Activated T-cell treated with anti-CD3 and anti-CD28 coated beads for 1 hour (primary cell): ENCODE data around the gene TMEM131.
"Not testable (repeated sequence)": the region's sequence is repeated elsewhere in the genome, so short reads cannot be mapped to it uniquely, and the experiment has no call there.

Experiments
- DNase-seq: peaks from one replicate; pipeline ENCODE4 v3.0.0-alpha.2; 2020; ENCODE audit warnings: low read depth

TMEM131 gene

DNA sequence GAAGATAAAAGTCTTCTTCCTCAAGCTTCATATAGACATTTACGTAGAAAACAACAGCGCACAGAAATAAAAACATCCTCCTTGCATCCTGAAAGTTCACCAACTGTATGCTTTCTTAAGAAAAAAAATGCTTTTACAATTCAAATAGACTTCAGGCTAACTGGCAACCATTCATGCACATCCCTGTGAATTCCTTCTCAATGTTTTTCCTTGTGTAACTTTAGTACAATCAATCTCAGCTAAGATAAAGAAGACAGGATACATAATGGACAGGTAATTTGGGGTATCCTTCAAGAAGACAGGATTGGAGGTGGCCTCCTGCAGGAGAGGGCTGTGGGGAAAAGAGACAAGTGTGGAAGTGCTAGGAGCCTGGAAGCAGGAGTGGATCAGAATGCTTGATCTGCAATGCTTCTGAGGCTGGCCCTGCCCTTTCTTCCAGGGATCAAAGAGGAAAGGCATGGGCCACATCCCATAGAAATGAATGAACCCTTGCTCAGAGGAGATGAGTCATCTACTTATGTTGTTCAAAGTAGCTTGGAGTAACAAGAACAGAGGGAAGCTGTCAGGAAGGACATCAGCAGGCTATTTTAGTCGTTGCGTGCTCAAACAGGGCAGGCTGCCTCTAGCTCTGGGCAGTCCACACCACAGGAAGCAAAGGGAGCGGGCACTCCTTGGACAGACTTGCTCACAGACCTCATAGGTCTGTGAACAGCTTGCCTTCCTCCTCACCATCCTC is 126.6 kb downstream of the TMEM131 start:
- no peak for DNase-seq

- DNase-seq = no peak
Measured at GRCh38 chr2:97863829-97864228, 131.9 kb downstream of the TMEM131 start.

GRCh38 chr2:97861177-97861576 is 134.6 kb downstream of the TMEM131 start:
- DNase-seq = no peak

DNA sequence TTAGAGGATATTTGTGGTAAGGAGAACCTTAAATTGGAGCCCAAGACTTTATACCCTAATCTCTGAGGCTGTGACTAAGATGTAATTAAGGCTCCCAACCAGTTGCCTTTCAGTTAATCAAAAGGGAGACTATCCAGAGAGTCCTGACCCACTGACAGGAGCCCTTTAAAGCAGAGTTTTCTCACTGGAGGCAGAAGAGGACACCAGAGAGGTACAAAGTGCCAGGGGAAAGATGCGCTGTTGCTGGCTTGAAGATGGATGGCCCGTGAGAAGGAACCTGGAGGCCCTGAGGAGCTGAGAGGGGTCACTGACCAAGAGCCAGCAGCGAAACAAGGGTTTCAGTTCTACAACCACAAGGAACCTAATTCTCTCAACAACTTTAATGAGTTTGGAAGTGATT is 137.3 kb downstream of the TMEM131 start:
- no peak for DNase-seq

DNA sequence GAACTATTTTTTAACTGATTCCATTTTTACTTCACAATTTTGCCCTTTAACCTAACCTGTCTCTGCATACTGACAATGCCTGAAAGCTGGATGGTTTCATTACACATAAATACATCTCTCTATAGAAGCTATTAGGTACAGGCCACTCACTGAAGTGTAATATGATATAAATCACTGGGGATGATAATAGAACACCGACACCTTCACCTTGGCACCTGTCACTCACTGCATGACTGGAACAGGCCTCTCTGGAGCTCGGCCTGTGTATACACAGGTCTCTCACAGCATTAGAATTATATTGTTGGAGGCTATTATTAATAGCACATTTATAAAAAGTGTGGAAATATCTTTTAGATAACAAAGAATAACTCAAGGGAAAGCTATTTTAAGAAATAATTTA is 138.2 kb downstream of the TMEM131 start:
- DNase-seq = no peak

DNA sequence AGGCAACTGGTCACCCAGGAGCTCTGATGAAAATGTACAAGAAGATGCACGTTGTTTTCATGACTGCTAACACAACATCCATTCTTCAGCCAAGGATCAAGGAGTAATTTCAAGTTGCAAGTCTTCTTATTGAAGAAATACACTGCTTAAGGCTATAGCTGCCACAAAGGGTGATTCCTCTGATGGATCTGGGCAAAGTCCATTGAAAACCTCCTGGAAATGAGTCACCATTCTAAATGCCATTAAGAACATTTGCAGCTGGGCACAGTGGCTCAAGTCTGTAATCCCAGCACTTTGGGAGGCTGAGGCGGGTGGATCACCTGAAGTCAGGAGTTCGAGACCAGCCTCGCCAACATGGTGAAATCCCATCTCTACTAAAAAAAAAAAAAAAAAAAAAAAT is 142.7 kb downstream of the TMEM131 start:
- not testable (repeated sequence) for DNase-seq

DNA sequence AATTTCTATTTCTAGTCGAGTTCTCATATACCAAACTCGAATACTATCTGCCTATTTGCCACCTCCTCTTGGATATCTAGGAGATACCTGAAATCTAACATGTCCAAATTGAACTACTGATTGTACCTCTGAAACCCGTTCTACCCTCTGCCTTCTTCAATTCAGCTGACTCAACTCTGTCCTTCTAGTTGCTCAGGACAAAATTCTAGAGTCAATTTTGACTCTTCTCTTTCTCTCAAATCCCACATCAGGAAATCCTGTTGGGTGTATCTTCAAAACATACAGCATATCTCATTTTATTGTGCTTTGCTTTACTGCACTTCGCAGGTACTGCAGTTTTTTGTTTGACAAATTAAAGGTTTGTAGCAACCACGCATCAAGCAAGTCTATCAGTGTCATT is 144.6 kb downstream of the TMEM131 start:
- DNase-seq = no peak

GRCh38 chr2:97849881-97850528 is 145.7 kb downstream of the TMEM131 start:
- no peak for DNase-seq

- DNase-seq = no peak
Measured at GRCh38 chr2:97848306-97848705, 147.4 kb downstream of the TMEM131 start.

- DNase-seq = not testable (repeated sequence)
Measured at GRCh38 chr2:97846716-97847115, 149.0 kb downstream of the TMEM131 start.

DNA sequence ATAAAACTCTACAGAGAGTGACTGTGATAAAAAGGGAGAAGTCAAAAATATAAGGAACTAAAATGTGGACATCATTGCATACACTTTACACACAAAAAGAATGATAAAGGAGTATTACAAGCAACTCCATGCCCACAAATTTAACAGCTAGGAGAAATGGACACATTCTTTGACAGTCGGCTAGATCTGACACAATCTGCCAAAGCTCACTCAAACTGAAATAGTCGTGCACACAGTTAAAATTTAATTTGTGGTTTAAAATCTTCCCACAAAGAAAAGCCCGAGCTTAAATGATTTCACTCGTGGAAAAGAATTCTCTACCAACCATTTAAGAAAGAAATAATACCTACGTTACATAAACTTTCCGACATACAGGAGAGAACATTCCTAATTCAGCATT is 149.9 kb downstream of the TMEM131 start:
- no peak for DNase-seq

GRCh38 chr2:97845133-97845532 is 150.6 kb downstream of the TMEM131 start:
- DNase-seq = no peak

GRCh38 chr2:97844311-97844859 is 151.4 kb downstream of the TMEM131 start:
- no peak for DNase-seq

- DNase-seq = no peak
Measured at GRCh38 chr2:97840198-97840597, 155.6 kb downstream of the TMEM131 start.

DNA sequence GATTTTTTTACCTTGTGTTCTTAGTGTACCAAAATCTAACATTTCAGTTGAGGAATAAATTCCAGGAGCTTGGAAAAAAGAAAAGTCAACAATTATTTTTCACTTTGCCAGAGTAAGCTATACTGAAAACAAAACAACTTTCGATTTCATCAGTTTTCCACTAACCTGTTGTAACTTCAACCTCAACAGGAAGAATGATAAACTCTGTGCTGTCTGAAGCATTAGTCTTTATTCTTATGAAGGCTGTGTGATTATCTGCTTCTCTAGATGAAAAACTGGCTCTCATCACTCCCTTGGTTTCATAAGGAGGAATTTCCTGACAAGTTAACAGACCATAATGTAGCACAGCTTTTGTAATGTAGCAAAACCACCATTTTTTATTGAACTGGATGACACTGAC is 161.1 kb downstream of the TMEM131 start:
- DNase-seq = no peak

- DNase-seq = no peak
Measured at GRCh38 chr2:97831121-97831520, 164.6 kb downstream of the TMEM131 start.

- DNase-seq = not testable (repeated sequence)
Measured at GRCh38 chr2:97829255-97829654, 166.5 kb downstream of the TMEM131 start.

DNA sequence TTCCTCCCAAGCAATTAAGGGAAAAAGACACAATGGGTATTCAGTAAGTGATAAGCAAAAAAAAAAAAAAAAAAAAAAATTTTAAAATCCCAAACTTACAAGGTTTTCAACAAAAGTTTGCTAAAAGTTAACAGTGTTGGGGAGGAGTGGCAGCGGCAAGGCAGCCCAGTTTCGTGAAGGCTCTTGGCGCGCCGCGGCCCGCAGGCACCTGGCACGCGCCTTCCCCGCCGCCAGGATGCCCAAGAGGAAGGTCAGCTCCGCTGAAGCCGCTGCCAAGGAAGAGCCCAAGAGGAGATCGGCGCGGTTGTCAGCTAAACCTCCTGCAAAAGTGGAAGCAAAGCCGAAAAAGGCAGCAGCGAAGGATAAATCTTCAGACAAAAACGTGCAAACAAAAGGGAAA is 168.7 kb downstream of the TMEM131 start:
- not testable (repeated sequence) for DNase-seq

- not testable (repeated sequence) for DNase-seq
Measured at GRCh38 chr2:97826266-97826847, 169.4 kb downstream of the TMEM131 start.

DNA sequence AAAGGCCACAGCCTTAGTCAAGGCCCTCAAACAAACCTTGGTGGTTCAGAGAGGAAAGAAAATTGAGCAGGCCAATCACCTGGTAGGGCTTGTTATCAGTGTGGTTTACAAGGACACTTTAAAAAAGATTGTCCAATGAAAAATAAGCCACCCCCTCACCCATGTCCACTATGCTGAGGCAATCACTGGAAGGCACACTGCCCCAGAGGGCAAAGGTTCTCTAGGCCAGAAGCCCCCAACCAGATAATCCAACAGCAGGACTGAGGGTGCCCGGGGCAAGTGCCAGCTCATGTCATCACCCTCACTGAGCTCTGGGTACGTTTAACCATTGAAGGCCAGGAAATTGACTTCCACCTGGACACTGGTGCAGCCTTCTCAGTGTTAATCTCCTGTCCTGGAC is 171.7 kb downstream of the TMEM131 start:
- not testable (repeated sequence) for DNase-seq

GRCh38 chr2:97821862-97822261 is 173.9 kb downstream of the TMEM131 start:
- not testable (repeated sequence) for DNase-seq

- no peak for DNase-seq
Measured at GRCh38 chr2:97819754-97820153, 176.0 kb downstream of the TMEM131 start.

- no peak for DNase-seq
Measured at GRCh38 chr2:97816411-97816810, 179.3 kb downstream of the TMEM131 start.
